Neuron (in vitro differentiated cells): Measurements from ENCODE around the gene HMBS.
A peak's percentile ranks its signal among the peaks of the same experiment; 100 is the strongest.
"Not testable (repeated sequence)": the region's sequence is repeated elsewhere in the genome, so short reads cannot be mapped to it uniquely, and the experiment has no call there.

Source experiments
- H2AFZ ChIP-seq: one replicate; pipeline ENCODE4 v1.6.1; 2013; ENCODE audit warnings: low read depth, mild to moderate bottlenecking, inconsistent platforms, low read length, moderate library complexity
- H3K27me3 ChIP-seq: one replicate; pipeline ENCODE4 v1.6.1; 2013; ENCODE audit warnings: low read length; ENCODE audit not compliant: insufficient read depth
- H3K36me3 ChIP-seq: one replicate; pipeline ENCODE4 v1.6.1; 2013; ENCODE audit warnings: low read length; ENCODE audit not compliant: insufficient read depth
- H3K4me1 ChIP-seq: one replicate; pipeline ENCODE4 v1.6.1; 2013; ENCODE audit warnings: low read length; ENCODE audit not compliant: insufficient read depth
- H3K4me3 ChIP-seq: 2 replicates; pipeline ENCODE4 v1.5.1; 2013; ENCODE audit warnings: mild to moderate bottlenecking, low read length, moderate library complexity
- H3K9me3 ChIP-seq: one replicate; pipeline ENCODE4 v1.6.1; 2013; ENCODE audit warnings: low read length

HMBS gene

DNA sequence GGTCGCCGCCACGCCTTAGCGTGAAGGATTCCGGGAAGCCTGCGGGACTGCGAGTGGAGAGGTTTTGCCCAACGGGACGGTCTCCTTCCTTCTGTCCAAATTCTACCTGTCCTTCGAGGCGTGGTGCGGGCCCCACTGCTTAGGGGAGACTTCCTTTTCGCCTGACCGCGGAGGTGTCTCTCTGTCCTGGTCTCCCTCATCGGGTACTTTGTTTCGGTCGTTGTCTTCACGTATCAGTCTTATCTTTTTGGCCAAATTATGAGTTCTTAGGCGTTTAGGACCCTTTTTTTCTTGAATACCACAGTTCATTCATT is 37.1 kb downstream of the HMBS start:
- H3K4me1 ChIP-seq, result peaks cover 14% of the 10 kb centered on the region
- H2AFZ ChIP-seq, result peak overlapping the region; percentile 31
- H3K36me3 ChIP-seq, result peaks cover 15% of the 10 kb centered on the region
- no peaks in the 10 kb centered on the region for H3K27me3 ChIP-seq
- H3K9me3 ChIP-seq, result no peaks in the 10 kb centered on the region
- H3K4me3 ChIP-seq, result peak overlapping the region; percentile 78

DNA sequence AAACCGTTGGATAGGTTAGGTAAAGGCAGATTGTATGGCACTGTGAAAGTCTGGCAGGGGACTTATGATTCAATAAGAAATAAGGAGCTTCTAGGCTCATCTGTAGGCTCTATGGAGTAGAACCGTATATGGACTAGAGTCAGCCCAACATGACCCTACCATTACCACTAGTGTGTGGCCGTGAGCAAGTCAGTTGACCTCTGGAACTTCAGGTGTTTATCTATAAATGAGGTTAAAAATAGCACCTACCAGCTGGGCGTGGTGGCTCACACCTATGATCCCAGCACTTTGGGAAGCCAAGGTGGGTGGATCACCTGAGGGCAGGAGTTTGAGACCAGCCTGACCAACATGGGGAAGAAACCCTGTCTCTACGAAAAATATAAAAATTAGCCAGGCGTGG is 41.1 kb downstream of the HMBS start:
- H2AFZ ChIP-seq, result no peak overlapping the region
- H3K27me3 ChIP-seq, result no peaks in the 10 kb centered on the region
- H3K36me3 ChIP-seq, result peaks cover 24% of the 10 kb centered on the region
- H3K4me1 ChIP-seq, result peaks cover 9% of the 10 kb centered on the region
- H3K9me3 ChIP-seq, result no peaks in the 10 kb centered on the region
- no peak overlapping the region for H3K4me3 ChIP-seq

DNA sequence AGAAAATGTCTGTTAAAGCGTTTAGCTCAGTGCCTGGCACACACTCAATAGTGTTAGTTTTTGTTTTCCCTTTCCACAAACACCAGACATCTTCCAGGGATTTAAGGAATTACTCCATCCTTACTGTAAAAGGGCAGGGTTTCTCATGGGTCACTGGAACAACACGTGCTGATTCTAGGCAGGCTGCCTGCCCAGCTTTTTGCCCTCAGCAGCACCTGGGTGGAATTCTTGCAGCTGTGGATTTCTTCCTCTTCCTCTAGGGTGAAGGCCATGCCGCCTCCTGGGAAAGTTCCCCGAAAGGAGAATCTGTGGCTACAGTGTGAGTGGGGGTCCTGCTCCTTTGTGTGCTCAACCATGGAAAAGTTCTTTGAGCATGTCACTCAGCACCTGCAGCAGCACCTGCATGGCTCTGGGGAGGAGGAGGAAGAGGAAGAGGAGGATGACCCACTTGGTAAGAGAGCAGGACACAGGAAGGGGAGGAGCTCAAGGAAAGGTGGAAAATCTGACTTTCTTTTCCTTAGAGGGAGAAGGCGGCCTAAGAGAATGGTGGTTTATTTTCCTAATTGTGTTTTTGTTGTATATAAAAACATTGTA is 42.1 kb downstream of the HMBS start:
- H3K36me3 ChIP-seq, result peaks cover 30% of the 10 kb centered on the region
- no peak overlapping the region for H2AFZ ChIP-seq
- H3K9me3 ChIP-seq, result no peaks in the 10 kb centered on the region
- H3K4me1 ChIP-seq, result peaks cover 9% of the 10 kb centered on the region
- no peaks in the 10 kb centered on the region for H3K27me3 ChIP-seq
- H3K4me3 ChIP-seq, result no peak overlapping the region

DNA sequence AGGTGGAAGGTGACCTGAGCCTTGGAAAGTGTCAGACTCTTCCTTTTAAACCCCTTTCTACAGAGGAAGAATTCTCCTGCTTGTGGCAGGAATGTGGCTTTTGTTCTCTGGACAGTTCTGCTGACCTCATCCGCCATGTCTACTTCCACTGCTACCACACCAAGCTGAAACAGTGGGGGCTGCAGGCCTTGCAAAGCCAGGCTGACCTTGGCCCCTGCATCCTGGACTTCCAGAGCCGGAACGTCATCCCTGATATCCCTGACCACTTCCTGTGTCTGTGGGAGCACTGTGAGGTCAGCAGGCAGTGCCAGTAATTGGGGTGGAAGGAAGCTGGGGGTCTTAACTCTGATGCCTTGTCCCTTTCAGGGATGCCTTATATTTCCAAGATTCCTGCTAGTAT is 46.0 kb downstream of the HMBS start:
- no peak overlapping the region for H3K4me3 ChIP-seq
- no peak overlapping the region for H2AFZ ChIP-seq

DNA sequence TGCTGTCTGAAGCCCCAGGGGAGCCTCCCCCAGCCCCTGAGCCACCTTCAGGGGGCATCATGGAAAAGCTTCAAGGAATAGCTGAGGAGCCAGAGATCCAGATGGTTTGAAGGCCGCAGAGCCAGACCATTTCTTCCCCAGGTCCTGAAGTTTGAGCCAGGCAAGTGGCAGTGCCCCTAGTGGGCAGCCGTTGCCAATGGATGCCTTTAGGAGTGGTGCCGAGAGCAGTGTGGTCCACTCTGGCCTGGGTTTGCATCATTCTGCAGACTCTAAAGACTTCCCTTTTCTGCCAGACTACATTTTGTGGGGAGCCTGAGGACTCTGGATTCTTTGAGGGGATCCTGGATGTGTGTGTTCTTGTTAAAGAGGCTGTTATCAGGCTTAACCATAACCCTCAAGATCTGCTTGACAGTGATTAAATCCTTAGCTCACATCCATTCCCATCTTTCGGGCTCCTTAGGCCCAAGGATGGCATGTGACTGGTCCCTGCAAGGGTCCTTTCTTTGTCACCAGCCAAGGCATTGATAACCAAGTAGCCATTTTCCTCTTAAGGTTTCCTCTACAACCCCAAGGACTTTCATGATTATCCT is 49.8 kb downstream of the HMBS start:
- Histone ChIP-seq H3K27me3 (no peaks in the 10 kb centered on the region), H3K4me3 (no peak overlapping the region), H3K9me3 (no peaks in the 10 kb centered on the region), H3K4me1 (no peaks in the 10 kb centered on the region), H3K36me3 (peaks cover 34% of the 10 kb centered on the region), H2AFZ (no peak overlapping the region)

More for the DNA sequence above, 46.0 kb downstream of the HMBS start:
- Histone ChIP-seq H3K4me1 (no peaks in the 10 kb centered on the region), H3K9me3 (no peaks in the 10 kb centered on the region), H3K27me3 (no peaks in the 10 kb centered on the region), H3K36me3 (peaks cover 44% of the 10 kb centered on the region)

DNA sequence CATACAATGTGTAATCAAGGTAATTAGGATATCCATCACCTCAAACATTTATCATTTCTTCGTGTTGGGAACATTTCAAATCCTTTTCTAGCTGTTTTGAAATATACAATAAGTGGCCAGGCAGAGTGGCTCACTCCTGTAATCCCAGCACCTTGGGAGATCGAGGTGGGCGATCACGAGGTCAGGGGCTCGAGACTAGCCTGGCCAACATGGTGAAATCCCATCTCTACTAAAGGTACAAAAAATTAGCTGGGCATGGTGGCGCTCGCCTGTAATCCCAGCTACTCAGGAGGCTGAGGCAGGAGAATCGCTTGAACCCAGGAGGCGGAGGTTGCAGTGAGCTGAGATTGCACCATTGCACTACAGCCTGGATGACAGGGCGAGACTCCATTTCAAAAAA is 54.6 kb downstream of the HMBS start:
- not testable (repeated sequence) for H3K36me3 ChIP-seq, H3K4me1 ChIP-seq, H3K9me3 ChIP-seq, H2AFZ ChIP-seq, H3K4me3 ChIP-seq, H3K27me3 ChIP-seq
